SH-SY5Y (cell line): ENCODE measurements around the gene PARD3.

Source experiments
- GATA2 ChIP-seq: IDR thresholded peaks from 2 replicates; pipeline ENCODE4 v1.6.1; 2011; ENCODE audit warnings: mild to moderate bottlenecking, low read depth, low read length
- GATA3 ChIP-seq: IDR thresholded peaks from 2 replicates; pipeline ENCODE4 v1.6.1; 2011; ENCODE audit warnings: low read depth, mild to moderate bottlenecking, low read length, moderate library complexity

GRCh38 chr10:34164029-34164428 is 651.1 kb downstream of the PARD3 start:
- TF ChIP-seq GATA3 (no peak), GATA2 (no peak)
